ENCODE results near the gene EHBP1L1. TPM values are rescaled to one million over a fixed set of nuclear protein-coding genes. Genes with fewer than 3 reads are reported as not detected.

The EHBP1L1 gene
- total RNA-seq, 1 experiment from 2014 or later = 105 TPM

GRCh38 chr11:65637032-65637557 lies 61.2 kb downstream of the EHBP1L1 start:
- Histone ChIP-seq H3K27ac (ENCODE audit: low read depth, low read length) (peak overlapping the region; percentile 97), H3K4me2 (ENCODE audit: low read length) (peak overlapping the region; percentile 87), H3K9ac (ENCODE audit: low read length) (peak overlapping the region; percentile 83), H3K79me2 (ENCODE audit: insufficient read depth, low read length) (peaks cover 13% of the 10 kb centered on the region; the same call in 1 of the 2 replicates), H2AFZ (ENCODE audit: low read depth, low read length, poor library complexity, severe bottlenecking) (no peak overlapping the region), H3K9me2 (ENCODE audit: insufficient read depth) (no peaks in the 10 kb centered on the region), H3K9me3 (ENCODE audit: control insufficient read depth in 1 of 2, insufficient read depth in 1 of 2, low read depth in 1 of 2, low read length in 2 of 2) (no peaks in the 10 kb centered on the region), H4K20me1 (ENCODE audit: insufficient read depth) (no peaks in the 10 kb centered on the region), H3K27me3 (ENCODE audit: insufficient read depth, low read length) (no peaks in the 10 kb centered on the region), H3K4me3 (replicated peaks in 1 of 2; ENCODE audit: low read depth in 1 of 2, low read length in 2 of 2) (peak overlapping the region; percentile 73 to 85; a peak in 3 of 4 replicates), H3K4me1 (ENCODE audit: control insufficient read depth in 1 of 2, insufficient read depth in 2 of 2, low read length in 2 of 2) (peaks cover 11 to 32% of the 10 kb centered on the region in 2 experiments), H3K36me3 (ENCODE audit: control insufficient read depth in 1 of 2, insufficient read depth in 2 of 2, low read length in 2 of 2) (peaks cover 4 to 36% of the 10 kb centered on the region in 2 experiments; a peak in 3 of 4 replicates)
- ATAC-seq (no peak), DNase-seq (ENCODE audit: low read depth, low spot score) (no peak)
- ChIA-PET CTCF (interaction anchor here (1.0 to 1.6 kb wide), 5 partner anchors 10 to 223 kb away, joined by 3 to 11 read pairs (median 6); partner anchors contain the start of genes FAM89B and PCNX3), RAD21 (ENCODE audit: low non-redundant PET in 1 of 2, low total read pairs in 2 of 2, uncharacterized antibody in 2 of 2, unreplicated experiment in 2 of 2) (no interaction called here), POLR2A (interaction anchor here (1.2 to 2.0 kb wide), 4 partner anchors 8 to 22 kb away, joined by 3 to 11 read pairs (median 8); partner anchors contain the start of gene PCNX3)
- no peak for TF ChIP-seq ATF3 (IDR thresholded peaks at IDR 0.05)
- no peak for TF ChIP-seq TCF7L2 (IDR thresholded peaks at IDR 0.05; ENCODE audit: borderline replicate concordance, extremely low read depth, insufficient read depth, insufficient read length)
- TF ChIP-seq SP1 (IDR thresholded peaks at IDR 0.05; ENCODE audit: low read depth) = no peak
- TF ChIP-seq CTCF (IDR thresholded peaks at IDR 0.05 in 2 of 3, conservative IDR thresholded peaks at IDR 0.05 in 1 of 3; ENCODE audit: borderline replicate concordance in 1 of 3, insufficient read depth in 1 of 3, low read depth in 2 of 3, low read length in 2 of 3) = no peak
- TF ChIP-seq SIN3A (IDR thresholded peaks at IDR 0.05; ENCODE audit: low read depth) = no peak
- no peak for TF ChIP-seq POLR2AphosphoS5 (IDR thresholded peaks at IDR 0.05; ENCODE audit: low read depth, low read length)
- no peak for TF ChIP-seq EZH2 (IDR thresholded peaks at IDR 0.05)
- no peak for TF ChIP-seq RAD21 (IDR thresholded peaks at IDR 0.05; ENCODE audit: low read depth)
- no peak for TF ChIP-seq REST (IDR thresholded peaks at IDR 0.05; ENCODE audit: low read depth)
- no peak for TF ChIP-seq EGR1 (IDR thresholded peaks at IDR 0.05; ENCODE audit: low read depth)
- no peak for TF ChIP-seq JUND (IDR thresholded peaks at IDR 0.05)
- TF ChIP-seq CBX3 (IDR thresholded peaks at IDR 0.05; ENCODE audit: low read depth) = no peak
- no peak for TF ChIP-seq MAX (IDR thresholded peaks at IDR 0.05)
- TF ChIP-seq ZNF274 (IDR thresholded peaks at IDR 0.05; ENCODE audit: low read depth, low read length) = no peak
- no peak for TF ChIP-seq ELF1 (IDR thresholded peaks at IDR 0.05; ENCODE audit: borderline replicate concordance, low read depth)
- no peak for TF ChIP-seq FOSL1 (IDR thresholded peaks at IDR 0.05; ENCODE audit: low read depth)
- TF ChIP-seq SRF (IDR thresholded peaks at IDR 0.05; ENCODE audit: low read depth) = no peak
- no peak for TF ChIP-seq ZBTB33 (IDR thresholded peaks at IDR 0.05; ENCODE audit: extremely low read depth, insufficient replicate concordance, low read length)
- no peak for TF ChIP-seq EZH2phosphoT487 (IDR thresholded peaks at IDR 0.05; ENCODE audit: borderline replicate concordance)
- no TSS peak for BruUV-seq (replicated peaks)
- intact Hi-C loops (cut with micrococcal nuclease) = no loop called here
